Prostate gland (tissue), 2 donors: Measurements from ENCODE around the gene ZNF217. TPM values are rescaled to one million over a fixed set of nuclear protein-coding genes. Genes with fewer than 3 reads are reported as not detected.
"Not testable (repeated sequence)": the region's sequence is repeated elsewhere in the genome, so short reads cannot be mapped to it uniquely, and the experiment has no call there.

Experiments
- DNase-seq: peaks from one replicate; pipeline ENCODE4 v3.0.0-alpha.2; 2019; ENCODE audit warnings: low spot score
- H3K27ac ChIP-seq, 2 donors: fragments of 200-600 bp; sonication (generic); 2 replicates each; pipeline ENCODE4 v1.5.1; 2017 to 2019
- H3K27me3 ChIP-seq: fragments of 200-600 bp; sonication (generic); replicated peaks from 2 replicates; pipeline ENCODE4 v1.5.1; 2019; ENCODE audit not compliant: insufficient read depth
- H3K36me3 ChIP-seq, 2 donors: fragments of 200-600 bp; sonication (generic); 1 replicate in 1 of 2; 2 replicates in 1 of 2; pipeline versions ENCODE4 v1.5.1 to v1.8.1; 2017 to 2019
- H3K4me1 ChIP-seq: fragments of 200-600 bp; sonication (generic); replicated peaks from 2 replicates; pipeline ENCODE4 v1.5.1; 2019
- H3K4me3 ChIP-seq, 2 donors: fragments of 200-600 bp; sonication (generic); 2 replicates each; pipeline ENCODE4 v1.5.1; 2017 to 2019
- H3K9me3 ChIP-seq: fragments of 200-600 bp; sonication (generic); 2 replicates; pipeline ENCODE4 v1.5.1; 2017
- POLR2A ChIP-seq: fragments of 450-650 bp; IDR thresholded peaks from one replicate; pipeline ENCODE4 v1.6.1; 2016; ENCODE audit warnings: antibody characterized with exemption, mild to moderate bottlenecking
- POLR2AphosphoS5 ChIP-seq: sonication (generic); formaldehyde crosslinking; IDR thresholded peaks from one replicate; pipeline ENCODE4 v1.6.1; 2017; ENCODE audit warnings: antibody characterized with exemption
- WGBS: methylation state at CpG from one replicate; pipeline ENCODE4 v1.1.5; 2018; 5-methylcytosine and 5-hydroxymethylcytosine counted together
- intact Hi-C: fragments of 100-400 bp; cut with DNase I; formaldehyde crosslinking; loops from one replicate; pipeline ENCODE4 v1.14.2; 2022
- total RNA-seq, 2 donors: library from RNA; depleted of rRNA; stranded (reverse); fragments of >200 nt; gene quantifications; one replicate each; pipeline ENCODE4 v1.1.0, GENCODE V29; 2016
- TF ChIP-seq, protein P1 (sequence below), 4 experiments: fragments of 200-600 bp in 2 of 4; fragments of 450-650 bp in 2 of 4; sonication (generic) in 2 of 4; IDR thresholded peaks; 1 replicate in 3 of 4; 2 replicates in 1 of 4; pipeline ENCODE4 v1.5.1; 2016 to 2019; ENCODE audit warnings: antibody characterized with exemption in 4 of 4, mild to moderate bottlenecking in 2 of 4, moderate library complexity in 2 of 4

The ZNF217 gene
- total RNA-seq, 2 donors from 2014 or later: 35.4 to 44.5 TPM

DNA sequence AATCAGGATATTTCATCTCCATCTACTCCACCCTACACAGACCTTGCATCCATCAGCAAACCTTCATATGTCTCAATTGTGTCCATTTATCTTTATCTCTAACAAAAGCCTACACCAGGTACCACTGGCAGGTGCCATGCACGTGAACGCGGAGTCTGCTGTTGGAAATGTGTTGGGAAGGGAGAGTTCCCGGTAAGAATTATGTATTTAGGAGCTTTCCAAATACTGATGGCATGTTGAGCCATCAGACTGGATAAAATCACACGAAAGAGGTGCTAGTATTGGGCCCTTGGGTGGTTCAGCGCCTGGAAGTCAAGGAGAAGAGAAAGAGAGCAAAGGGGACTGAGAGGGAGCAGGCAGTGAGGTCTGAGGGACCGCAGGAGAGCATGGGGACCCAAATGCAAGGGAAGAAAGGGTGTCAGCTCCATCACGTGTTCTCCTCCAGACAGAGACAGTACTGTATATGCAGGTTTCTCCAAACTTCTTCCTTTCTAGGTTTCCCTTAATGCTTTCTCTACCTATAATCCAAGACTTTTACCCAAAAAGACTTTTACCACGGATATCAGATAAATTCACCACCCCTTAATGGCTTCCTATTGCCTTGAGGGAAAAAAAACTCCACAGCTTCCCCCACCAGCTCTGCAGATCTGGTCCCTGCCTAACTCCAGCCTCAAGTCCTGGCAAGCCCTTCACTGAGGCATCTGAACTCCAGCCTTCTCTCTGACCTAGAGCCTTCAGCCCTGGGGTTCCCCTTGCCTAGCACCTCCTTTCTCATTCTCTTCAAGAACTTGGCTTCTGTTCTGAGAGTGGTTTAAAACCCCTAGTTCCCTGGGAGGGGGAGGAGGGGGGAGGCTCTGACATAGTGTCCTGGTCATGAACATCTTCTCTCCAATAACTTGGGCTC lies 4.8 kb upstream of the ZNF217 start:
- intact Hi-C loops: no loop called here
- Histone ChIP-seq H3K27ac (peak overlapping the region; percentile 98 to 99), H3K4me1 (no peaks in the 10 kb centered on the region), H3K9me3 (no peaks in the 10 kb centered on the region), H3K27me3 (no peaks in the 10 kb centered on the region), H3K36me3 (no peaks in the 10 kb centered on the region), H3K4me3 (peak overlapping the region in 1 of 2 donors; percentile 89)
- 76% methylated on average over 9 of the region's 9 CpGs for WGBS
- no peak for DNase-seq
- TF ChIP-seq POLR2A: no peak

DNA sequence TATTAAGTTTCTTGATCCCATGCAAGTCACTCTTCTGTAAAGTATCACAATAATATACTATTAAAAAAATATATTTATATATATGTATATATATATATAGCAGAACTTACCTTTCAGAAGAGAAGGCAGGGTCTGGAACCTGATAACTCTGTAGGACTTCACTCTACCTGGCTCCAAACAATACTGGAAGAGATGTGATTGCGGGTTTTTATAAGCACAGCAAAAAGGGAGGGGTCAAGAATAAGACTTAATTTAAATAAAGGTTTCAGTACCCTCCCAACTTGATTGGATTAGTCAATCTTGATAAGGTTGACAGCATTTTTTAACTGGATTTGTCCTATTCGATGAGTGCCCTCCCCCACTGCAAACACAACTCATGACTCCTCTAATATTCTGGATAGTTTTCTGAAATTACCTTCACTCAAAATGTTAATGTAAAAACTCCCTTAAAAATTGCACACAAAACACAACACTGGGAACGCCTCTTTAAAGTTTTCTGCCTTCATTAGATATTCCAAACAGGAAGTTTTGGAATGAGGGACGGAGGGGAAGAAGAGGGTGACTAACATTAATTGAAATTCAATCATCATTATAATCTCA lies 4.0 kb upstream of the ZNF217 start:
- 49% methylated on average over 4 of the region's 4 CpGs for WGBS
- Histone ChIP-seq H3K4me3 (peak overlapping the region; percentile 21 to 89), H3K4me1 (no peaks in the 10 kb centered on the region), H3K27me3 (no peaks in the 10 kb centered on the region), H3K27ac (peak overlapping the region; percentile 98 to 99), H3K36me3 (no peaks in the 10 kb centered on the region), H3K9me3 (no peaks in the 10 kb centered on the region)
- TF ChIP-seq POLR2AphosphoS5: no peak
- no peak for TF ChIP-seq POLR2A
- TF ChIP-seq, protein P1, sequence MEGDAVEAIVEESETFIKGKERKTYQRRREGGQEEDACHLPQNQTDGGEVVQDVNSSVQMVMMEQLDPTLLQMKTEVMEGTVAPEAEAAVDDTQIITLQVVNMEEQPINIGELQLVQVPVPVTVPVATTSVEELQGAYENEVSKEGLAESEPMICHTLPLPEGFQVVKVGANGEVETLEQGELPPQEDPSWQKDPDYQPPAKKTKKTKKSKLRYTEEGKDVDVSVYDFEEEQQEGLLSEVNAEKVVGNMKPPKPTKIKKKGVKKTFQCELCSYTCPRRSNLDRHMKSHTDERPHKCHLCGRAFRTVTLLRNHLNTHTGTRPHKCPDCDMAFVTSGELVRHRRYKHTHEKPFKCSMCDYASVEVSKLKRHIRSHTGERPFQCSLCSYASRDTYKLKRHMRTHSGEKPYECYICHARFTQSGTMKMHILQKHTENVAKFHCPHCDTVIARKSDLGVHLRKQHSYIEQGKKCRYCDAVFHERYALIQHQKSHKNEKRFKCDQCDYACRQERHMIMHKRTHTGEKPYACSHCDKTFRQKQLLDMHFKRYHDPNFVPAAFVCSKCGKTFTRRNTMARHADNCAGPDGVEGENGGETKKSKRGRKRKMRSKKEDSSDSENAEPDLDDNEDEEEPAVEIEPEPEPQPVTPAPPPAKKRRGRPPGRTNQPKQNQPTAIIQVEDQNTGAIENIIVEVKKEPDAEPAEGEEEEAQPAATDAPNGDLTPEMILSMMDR (IDR thresholded peaks at IDR 0.05): no peak
- no peak for DNase-seq
- intact Hi-C loops: no loop called here

DNA sequence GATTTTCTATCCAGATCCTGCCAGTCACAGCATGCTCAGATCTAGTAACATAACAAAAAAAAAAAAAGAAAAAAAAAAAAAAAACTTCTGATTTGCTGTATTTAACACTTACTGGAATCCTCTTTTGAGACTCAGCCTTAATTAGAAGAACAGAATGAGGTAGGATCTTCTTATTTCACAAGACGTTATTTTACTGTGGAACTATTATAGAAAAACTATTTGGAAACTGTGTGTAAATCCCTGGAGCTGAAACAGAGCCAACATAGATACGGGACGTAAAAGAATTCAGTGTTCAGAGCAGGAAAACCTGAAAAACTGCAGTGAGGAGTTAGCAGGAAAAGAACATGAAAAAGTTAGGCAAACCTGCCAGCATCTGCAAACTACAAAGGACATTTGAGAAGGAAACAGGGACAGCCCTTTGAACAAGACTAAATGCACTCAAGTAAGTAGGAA lies 3.4 kb upstream of the ZNF217 start:
- WGBS: 14% methylated on average over 3 of the region's 3 CpGs
- H3K27me3 ChIP-seq: no peaks in the 10 kb centered on the region
- intact Hi-C loops: no loop called here
- peak overlapping the region; percentile 98 to 99 for H3K27ac ChIP-seq
- peak overlapping the region; percentile 21 to 89 for H3K4me3 ChIP-seq
- H3K9me3 ChIP-seq: no peaks in the 10 kb centered on the region
- peak; percentile 27 for TF ChIP-seq POLR2AphosphoS5
- no peak for TF ChIP-seq POLR2A
- no peaks in the 10 kb centered on the region for H3K36me3 ChIP-seq
- H3K4me1 ChIP-seq: no peaks in the 10 kb centered on the region
- DNase-seq: peak; percentile 69

DNA sequence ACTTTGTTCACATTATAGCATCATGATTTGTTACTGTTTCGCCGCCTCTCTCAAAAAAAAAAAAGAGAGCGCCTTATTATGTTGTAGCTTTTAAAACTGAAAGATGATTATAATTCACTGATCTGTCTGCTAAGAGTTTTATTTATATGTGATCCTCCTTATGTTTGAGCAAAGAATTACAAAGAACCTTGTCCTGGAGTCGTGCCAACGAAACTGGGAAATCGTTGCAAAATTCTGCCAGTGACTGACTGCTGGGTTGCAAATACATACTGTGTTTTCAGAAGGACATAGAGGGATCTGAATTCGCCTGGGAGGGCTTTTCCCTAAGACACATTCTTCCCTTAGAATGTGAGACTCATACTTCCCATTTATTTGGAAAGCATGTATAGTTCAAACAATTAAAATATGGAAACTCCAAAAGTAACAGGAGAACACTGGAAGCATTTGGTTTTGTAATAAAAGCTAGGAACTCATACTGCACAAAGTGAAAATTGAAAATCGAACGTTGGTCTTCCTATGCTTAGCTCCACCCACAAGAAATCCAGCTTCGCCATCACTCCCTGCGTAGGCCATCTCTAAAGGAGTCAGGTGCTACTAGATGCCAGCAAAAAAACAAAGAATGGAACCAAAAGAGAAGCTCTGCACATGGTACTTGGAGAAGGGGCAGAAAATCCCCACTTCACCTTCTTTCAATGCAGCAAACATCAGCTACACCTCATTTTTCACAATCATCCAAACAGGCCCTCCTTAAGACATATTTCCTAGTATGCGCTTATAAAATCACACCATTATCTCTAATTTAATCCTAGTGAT lies 2.8 kb upstream of the ZNF217 start:
- H3K27me3 ChIP-seq, H3K36me3 ChIP-seq, H3K9me3 ChIP-seq, intact Hi-C loops, H3K4me1 ChIP-seq: not testable (repeated sequence)
- H3K4me3 ChIP-seq: peak overlapping the region; percentile 21 to 89
- peak overlapping the region; percentile 98 to 99 for H3K27ac ChIP-seq
- WGBS: 16% methylated on average over 12 of the region's 12 CpGs
- peak; percentile 40 for DNase-seq

DNA sequence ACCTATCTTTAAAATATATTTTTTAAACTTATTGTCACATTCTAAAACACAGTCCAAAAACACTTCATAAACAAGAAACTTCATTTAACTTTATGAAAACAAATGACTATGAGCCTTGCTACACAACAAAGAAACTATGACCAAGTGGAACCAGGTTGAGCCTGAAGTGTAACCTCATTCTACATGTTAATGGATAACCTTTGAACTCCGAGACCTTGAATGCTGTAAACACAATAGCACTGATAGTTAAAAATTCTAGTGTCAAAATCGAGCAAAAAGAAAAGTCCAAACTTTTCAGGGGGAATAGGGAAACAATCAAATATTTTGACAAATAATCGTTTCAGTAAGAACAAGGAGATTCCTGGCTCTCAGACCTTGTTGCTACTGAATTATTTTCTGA lies 2.1 kb upstream of the ZNF217 start:
- peak overlapping the region; percentile 98 to 99 for H3K27ac ChIP-seq
- 27% methylated on average over 3 of the region's 3 CpGs for WGBS
- intact Hi-C loops: not testable (repeated sequence)

DNA sequence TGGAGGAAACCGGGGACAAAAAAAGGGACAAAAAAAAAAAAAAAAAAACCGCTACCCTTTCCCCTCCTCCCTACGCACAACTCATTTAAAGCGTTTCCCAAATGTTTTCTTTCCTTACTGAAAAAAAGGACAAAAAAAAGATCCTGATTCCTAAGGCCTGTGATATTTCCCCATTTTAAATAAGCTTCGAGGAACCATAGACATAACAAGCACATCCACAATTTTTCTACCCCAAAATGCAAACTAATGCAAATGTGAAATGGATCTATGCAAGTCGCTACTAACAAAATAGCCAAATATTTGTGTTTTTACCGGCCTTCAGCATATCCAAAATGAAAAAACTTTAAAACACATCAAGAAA lies 1.4 kb upstream of the ZNF217 start:
- 13% methylated on average over 7 of the region's 7 CpGs for WGBS
- peak overlapping the region; percentile 89 to 92 for H3K4me3 ChIP-seq
- H3K36me3 ChIP-seq: no peaks in the 10 kb centered on the region
- H3K27ac ChIP-seq: peak overlapping the region; percentile 98 to 99
- no peaks in the 10 kb centered on the region for H3K9me3 ChIP-seq
- TF ChIP-seq POLR2AphosphoS5: no peak
- no peak for TF ChIP-seq POLR2A
- TF ChIP-seq, protein P1 (IDR thresholded peaks at IDR 0.05): no peak
- no peak for DNase-seq
- H3K27me3 ChIP-seq: no peaks in the 10 kb centered on the region
- intact Hi-C loops: no loop called here
- H3K4me1 ChIP-seq: no peaks in the 10 kb centered on the region

More for the DNA sequence above, 2.1 kb upstream of the ZNF217 start:
- H3K4me3 ChIP-seq: peak overlapping the region; percentile 8 to 89
- H3K4me1 ChIP-seq, H3K9me3 ChIP-seq, H3K36me3 ChIP-seq, H3K27me3 ChIP-seq, DNase-seq: not testable (repeated sequence)
